ENCODE measurements around the gene EEIG2.

EEIG2 gene

GRCh38 chr1:108585313-108585712 lies 25.4 kb downstream of the EEIG2 start:
- DNase-seq = peak; percentile 9

- DNase-seq = no peak
These were observed 30.5 kb downstream of the EEIG2 start for GRCh38 chr1:108590441-108590840.

GRCh38 chr1:108590957-108591356 lies 31.1 kb downstream of the EEIG2 start:
- no peak for DNase-seq

- no peak for DNase-seq
These were observed 31.6 kb downstream of the EEIG2 start for GRCh38 chr1:108591466-108591865.

- DNase-seq = no peak
These were observed 32.3 kb downstream of the EEIG2 start for GRCh38 chr1:108592030-108592759.

- no peak for DNase-seq
These were observed 33.5 kb downstream of the EEIG2 start for GRCh38 chr1:108593448-108593847.

- DNase-seq = no peak
These were observed 35.6 kb downstream of the EEIG2 start for GRCh38 chr1:108595507-108595906.

GRCh38 chr1:108597041-108597440 lies 37.1 kb downstream of the EEIG2 start:
- no peak for DNase-seq

- DNase-seq = no peak
These were observed 38.4 kb downstream of the EEIG2 start for GRCh38 chr1:108598340-108598739.

- DNase-seq = no peak
These were observed 40.6 kb downstream of the EEIG2 start for GRCh38 chr1:108600504-108600903.

GRCh38 chr1:108601708-108602410 lies 42.0 kb downstream of the EEIG2 start:
- no peak for DNase-seq

GRCh38 chr1:108605633-108606032 lies 45.7 kb downstream of the EEIG2 start:
- DNase-seq = no peak

GRCh38 chr1:108606478-108606877 lies 46.6 kb downstream of the EEIG2 start:
- no peak for DNase-seq

GRCh38 chr1:108609483-108610049 lies 49.7 kb downstream of the EEIG2 start:
- DNase-seq = peak; percentile 49
